ENCODE data around the gene OIT3.

Gene OIT3

DNA sequence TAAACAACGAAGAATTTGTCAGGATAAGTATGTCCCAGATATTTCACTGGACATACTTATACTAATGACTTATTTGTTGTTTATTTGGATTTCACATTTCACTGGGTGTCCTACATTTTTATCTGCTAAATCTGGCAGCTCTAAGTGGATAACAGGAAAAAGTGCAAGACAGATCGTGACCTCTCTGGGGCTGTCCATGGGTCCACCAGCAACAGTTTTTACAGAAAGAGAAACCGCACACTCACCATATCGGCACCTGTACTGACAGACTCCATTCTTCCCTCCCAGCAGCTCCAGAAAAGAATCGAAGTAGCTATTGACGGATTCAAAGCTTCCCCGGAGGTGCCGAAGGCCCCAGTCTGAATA is 60.7 kb downstream of the OIT3 start:
- DNase-seq = no peak

DNA sequence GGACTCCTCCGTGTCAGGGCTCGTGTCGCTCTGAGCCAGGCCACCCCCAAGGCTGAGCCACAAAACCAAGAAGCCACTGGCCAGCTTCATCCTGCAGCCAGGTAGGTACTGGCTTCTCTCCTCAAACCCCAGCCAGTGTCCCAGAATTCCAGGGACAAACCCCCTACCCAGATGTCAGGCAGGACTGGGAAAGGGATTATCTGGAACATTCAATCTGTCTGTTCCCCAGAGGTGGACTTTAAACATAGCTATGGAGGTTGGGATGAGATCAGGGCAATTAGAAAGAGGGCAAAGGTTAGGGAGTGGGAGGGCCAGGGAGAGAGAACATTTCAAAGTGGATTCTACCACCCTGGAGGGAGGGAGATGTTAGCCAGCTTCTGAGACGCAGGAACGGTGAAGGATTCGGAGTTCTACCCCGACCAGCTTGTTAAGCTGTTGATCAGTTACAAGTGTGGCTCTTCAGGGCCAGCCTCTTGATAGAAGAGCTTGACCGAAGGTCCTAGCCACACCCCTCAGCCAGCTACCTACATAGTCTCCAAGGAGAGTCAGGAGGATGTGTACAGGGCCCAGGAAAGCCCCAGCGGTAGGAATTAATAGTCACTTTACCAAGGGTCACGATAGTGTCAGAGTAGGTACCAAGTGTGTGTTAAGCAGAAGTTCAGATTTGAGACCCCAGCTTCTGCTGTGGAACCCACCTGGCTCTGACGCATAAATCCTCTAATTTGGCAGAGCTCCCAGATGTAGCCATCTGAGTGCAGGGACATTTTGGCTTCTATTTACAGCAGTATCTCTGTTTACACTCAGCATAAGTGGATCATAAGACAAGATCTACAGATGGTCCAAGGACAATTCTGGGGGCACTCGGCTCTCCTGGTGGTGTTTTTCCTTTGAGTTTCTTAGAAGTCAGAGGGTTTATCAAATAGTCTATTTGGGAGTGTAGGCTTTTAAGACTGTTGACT is 61.3 kb downstream of the OIT3 start, which contains the start of gene PLA2G12B:
Gene PLA2G12B (minus strand): TSS at position 211 of the 959 bp plus-strand sequence. CDS start 121 bp downstream, at position 90.
- peak; percentile 81 for DNase-seq

DNA sequence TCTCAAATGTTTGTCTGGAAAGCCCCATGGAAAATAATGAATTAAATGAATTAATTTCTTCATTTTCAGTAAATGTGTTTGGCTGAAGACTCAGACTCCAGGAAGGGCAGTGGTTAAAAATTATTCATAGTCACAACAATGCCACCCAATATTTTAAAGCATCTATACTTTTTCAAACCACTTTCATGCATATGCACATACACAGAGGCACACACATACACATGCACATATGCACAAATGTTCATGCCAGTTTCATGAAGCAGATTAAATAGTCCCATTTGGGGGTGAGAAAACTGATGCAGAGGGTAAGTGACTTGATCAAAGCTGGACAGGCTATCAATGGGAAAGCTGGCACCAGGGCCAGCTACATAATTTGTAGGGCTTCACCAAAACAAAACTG is 62.5 kb downstream of the OIT3 start:
- DNase-seq = no peak

DNA sequence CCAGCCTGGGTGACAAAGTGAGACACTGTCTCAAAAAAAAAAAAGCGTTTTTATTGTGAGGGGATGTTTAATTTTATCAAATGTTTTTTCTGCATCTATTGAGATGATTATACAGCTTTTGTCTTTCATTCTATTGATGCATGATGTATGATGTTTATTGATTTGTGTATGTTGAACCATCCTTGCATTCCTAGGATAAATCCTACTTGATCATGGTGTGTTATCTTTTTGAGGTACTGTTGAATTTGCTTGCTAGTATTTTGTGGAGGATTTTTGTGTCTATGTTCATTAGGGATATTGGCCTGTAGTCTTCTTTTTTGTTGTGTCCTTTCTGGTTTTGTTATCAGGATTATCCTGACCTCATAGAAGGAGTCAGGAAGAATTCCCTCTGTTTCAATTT is 83.3 kb downstream of the OIT3 start:
- DNase-seq = no peak

DNA sequence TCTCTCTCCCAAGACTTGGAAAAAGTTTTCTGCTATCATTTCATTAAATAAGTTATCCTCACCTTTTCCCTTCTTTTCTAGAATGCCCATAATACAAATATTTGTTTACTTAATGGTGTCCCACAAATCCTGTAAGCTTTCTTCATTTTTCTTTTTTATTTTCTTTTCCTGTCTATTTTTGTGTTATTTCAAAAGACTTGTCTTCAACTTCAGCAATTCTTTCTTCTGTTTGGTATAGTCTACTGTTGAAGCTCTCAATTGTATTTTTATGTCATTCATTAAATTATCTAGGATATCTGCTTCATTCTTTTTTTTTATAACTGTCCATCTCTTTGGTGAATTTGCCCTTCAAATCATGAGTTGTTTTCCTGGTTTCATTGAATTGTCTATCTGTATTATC is 86.2 kb downstream of the OIT3 start:
- DNase-seq = no peak

DNA sequence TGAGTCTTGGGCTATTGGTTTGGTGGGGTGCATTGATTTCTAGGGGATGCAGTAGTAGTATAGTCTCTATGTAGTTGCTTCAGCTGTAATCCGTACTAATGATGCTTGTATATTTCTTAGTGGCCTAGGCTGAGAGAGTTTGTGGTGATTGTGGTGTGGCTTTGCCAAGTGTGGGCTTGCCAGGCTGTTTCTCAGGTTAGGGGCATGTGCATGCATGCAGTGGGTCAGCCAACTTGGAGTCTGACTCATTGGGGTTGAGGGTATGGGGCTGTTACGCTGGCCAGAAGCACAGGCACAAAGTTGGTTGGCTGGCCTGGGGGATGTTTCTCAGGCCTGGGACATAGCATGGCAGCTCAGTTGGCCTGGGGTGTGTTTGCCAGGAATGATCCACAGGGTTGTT is 86.8 kb downstream of the OIT3 start:
- no peak for DNase-seq

GRCh38 chr10:72981028-72981881 is 87.7 kb downstream of the OIT3 start:
- no peak for DNase-seq

GRCh38 chr10:72981882-72982529 is 88.5 kb downstream of the OIT3 start:
- peak; percentile 2 for DNase-seq

All from NCI-H510A treated with DMSO at 0.1 percent for 48 hours (cell line).